GM23338 (cell line): ENCODE data around the gene TMEM204. TPM values are rescaled to one million over a fixed set of nuclear protein-coding genes. Genes with fewer than 3 reads are reported as not detected.

Experiments
- ATAC-seq: fragments of 200-7000 bp; cut with Tn5 transposase; 3 replicates; pipeline ENCODE4 v1.9.1; 2020
- DNase-seq: peaks from one replicate; pipeline ENCODE4 v3.0.0-alpha.2; 2015; ENCODE audit warnings: low spot score
- H2AFZ ChIP-seq: fragments of 200-600 bp; sonication (generic); 2 replicates; pipeline ENCODE4 v1.8.0; 2016; ENCODE audit warnings: antibody characterized with exemption, mild to moderate bottlenecking, moderate library complexity
- H3F3A ChIP-seq: fragments of 200-600 bp; sonication (generic); replicated peaks from 2 replicates; pipeline ENCODE4 v1.8.0; 2017; ENCODE audit warnings: antibody characterized with exemption, mixed run types, low read depth
- H3K27ac ChIP-seq: fragments of 200-600 bp; sonication (generic); 2 replicates; pipeline ENCODE4 v1.6.1; 2016; ENCODE audit warnings: low read depth
- H3K27me3 ChIP-seq: fragments of 200-600 bp; sonication (generic); 2 replicates; pipeline ENCODE4 v1.8.0; 2016; ENCODE audit warnings: mild to moderate bottlenecking, mixed run types, moderate library complexity; ENCODE audit not compliant: insufficient read depth
- H3K36me3 ChIP-seq: fragments of 200-600 bp; sonication (generic); 2 replicates; pipeline ENCODE4 v1.8.0; 2016; ENCODE audit warnings: mild to moderate bottlenecking; ENCODE audit not compliant: insufficient read depth
- H3K4me1 ChIP-seq: fragments of 200-600 bp; sonication (generic); 2 replicates; pipeline ENCODE4 v1.8.0; 2016; ENCODE audit warnings: mild to moderate bottlenecking, moderate library complexity; ENCODE audit not compliant: insufficient read depth
- H3K4me2 ChIP-seq: fragments of 200-600 bp; sonication (generic); 2 replicates; pipeline ENCODE4 v1.7.1; 2017; ENCODE audit warnings: mixed run types
- H3K4me3 ChIP-seq: fragments of 200-600 bp; sonication (generic); 2 replicates; pipeline ENCODE4 v1.6.1; 2016; ENCODE audit warnings: mixed run types
- H3K79me2 ChIP-seq: fragments of 200-600 bp; sonication (generic); replicated peaks from 2 replicates; pipeline ENCODE4 v1.8.0; 2017; ENCODE audit warnings: mild to moderate bottlenecking; ENCODE audit not compliant: insufficient read depth
- H3K9me2 ChIP-seq: fragments of 200-600 bp; sonication (generic); 2 replicates; pipeline ENCODE4 v1.8.0; 2017; ENCODE audit not compliant: insufficient read depth
- H4K20me1 ChIP-seq: fragments of 200-600 bp; sonication (generic); replicated peaks from 2 replicates; pipeline ENCODE4 v1.8.0; 2017; ENCODE audit warnings: mild to moderate bottlenecking; ENCODE audit not compliant: insufficient read depth
- H3K27ac Mint-ChIP-seq: 2 replicates; pipeline ENCODE4 v1.8.0; 2020; ENCODE audit warnings: inconsistent platforms, mild to moderate bottlenecking, moderate library complexity, mixed read lengths
- H3K27me3 Mint-ChIP-seq: 3 replicates; pipeline ENCODE4 v1.8.0; 2022; ENCODE audit warnings: low read depth, mild to moderate bottlenecking, moderate library complexity, mixed read lengths, inconsistent platforms; ENCODE audit not compliant: insufficient read depth, poor library complexity
- H3K36me3 Mint-ChIP-seq: 3 replicates; pipeline ENCODE4 v1.8.0; 2021; ENCODE audit warnings: low read depth, mild to moderate bottlenecking, inconsistent platforms, moderate library complexity, mixed read lengths
- H3K4me1 Mint-ChIP-seq: 3 replicates; pipeline ENCODE4 v1.8.0; 2020; ENCODE audit warnings: mild to moderate bottlenecking, inconsistent platforms, mixed read lengths
- H3K4me3 Mint-ChIP-seq: 3 replicates; pipeline ENCODE4 v1.8.0; 2021; ENCODE audit warnings: moderate library complexity, mild to moderate bottlenecking, inconsistent platforms, mixed read lengths
- H3K9me3 Mint-ChIP-seq: 3 replicates; pipeline ENCODE4 v1.8.0; 2020; ENCODE audit warnings: moderate library complexity, mild to moderate bottlenecking, inconsistent platforms, mixed read lengths
- CREB1 ChIP-seq: fragments of 250-450 bp; sonication (Bioruptor Pico); IDR thresholded peaks from 2 replicates; pipeline ENCODE4 v1.5.0; 2020; ENCODE audit warnings: low read depth, mild to moderate bottlenecking, moderate library complexity
- CTCF ChIP-seq, 2 experiments: fragments of 200-600 bp in 1 of 2; sonication (generic) in 1 of 2; conservative IDR thresholded peaks; 2 replicates each; pipeline versions ENCODE4 v1.5.1 to v1.6.1; 2016 to 2017; ENCODE audit warnings: antibody characterized with exemption in 2 of 2, low read depth in 2 of 2, mild to moderate bottlenecking in 2 of 2, moderate library complexity in 1 of 2
- EZH2 ChIP-seq: fragments of 200-600 bp; sonication (generic); IDR thresholded peaks from one replicate; pipeline ENCODE4 v1.8.0; 2017; ENCODE audit warnings: antibody characterized with exemption, mild to moderate bottlenecking, low read depth; ENCODE audit not compliant: unreplicated experiment
- ZNF462 ChIP-seq: fragments of 250-450 bp; sonication (Bioruptor Pico); IDR thresholded peaks from 2 replicates; pipeline ENCODE4 v1.5.0; 2020; ENCODE audit warnings: mild to moderate bottlenecking, moderate library complexity
- polyA plus RNA-seq: library from polyadenylated mRNA; unstranded; fragments of >200 nt; fragmentation: Nextera tagmentation; extraction: Ambion mirVana; gene quantifications from 2 replicates; pipeline ENCODE4 v1.2.1, GENCODE V29; 2016
- total RNA-seq: library from RNA; depleted of rRNA; stranded (reverse); fragments of >200 nt; shearing (Covaris generic); gene quantifications from 2 replicates; pipeline ENCODE4 v1.2.3, GENCODE V29; 2014

The TMEM204 gene
- total and polyA plus RNA-seq, 2 experiments from 2014 or later: 0.14 to 0.21 TPM

DNA sequence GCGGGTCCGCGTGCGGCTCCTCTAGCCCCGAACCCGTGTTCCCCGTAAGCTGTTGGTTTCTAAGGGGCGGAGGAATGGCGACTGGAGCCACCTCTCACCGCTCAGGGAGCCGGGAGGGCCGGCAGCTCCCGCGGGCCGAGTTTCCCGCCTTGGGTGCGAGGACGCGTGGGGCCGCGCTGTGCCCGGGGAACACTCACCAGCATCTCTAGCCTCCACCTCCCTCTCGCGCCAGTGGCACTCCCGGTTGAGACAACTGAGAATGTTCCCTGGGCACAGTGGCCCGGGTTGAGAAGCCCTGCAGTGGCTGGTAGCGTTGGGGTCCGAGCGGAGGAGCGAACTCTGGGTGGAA is 39.7 kb upstream of the TMEM204 start:
- Histone ChIP-seq H3K27me3 (no peaks in the 10 kb centered on the region), H3K27ac (no peak overlapping the region), H3K36me3 (peaks cover 5% of the 10 kb centered on the region), H4K20me1 (no peaks in the 10 kb centered on the region), H3K79me2 (peaks cover 3% of the 10 kb centered on the region; the same call in 1 of the 2 replicates), H2AFZ (peak overlapping the region; percentile 87; the same call in 1 of the 2 replicates), H3K4me1 (0 out of 2 replicates have a peak, but pooled peaks cover 4% of the 10 kb centered on the region), H3K4me2 (peak overlapping the region; percentile 88), H3F3A (0 out of 2 replicates have a peak, but pooled peaks cover 6% of the 10 kb centered on the region), H3K4me3 (peak overlapping the region; percentile 85), H3K9me2 (no peaks in the 10 kb centered on the region)
- H3K9me3 Mint-ChIP-seq: no peaks in the 10 kb centered on the region
- H3K27me3 Mint-ChIP-seq: peaks cover 10% of the 10 kb centered on the region
- DNase-seq (peak; percentile 43), ATAC-seq (peak; percentile 37)
- peak overlapping the region; percentile 90 for H3K4me3 Mint-ChIP-seq
- H3K4me1 Mint-ChIP-seq: peaks cover 6% of the 10 kb centered on the region; the same call in 2 of the 3 replicates
- TF ChIP-seq EZH2: no peak
- no peak for TF ChIP-seq ZNF462 (CRISPR knock-in tag)
- no peak for TF ChIP-seq CREB1 (CRISPR knock-in tag)
- H3K36me3 Mint-ChIP-seq: peaks cover 29% of the 10 kb centered on the region
- H3K27ac Mint-ChIP-seq: no peak overlapping the region; the same call in 1 of the 2 replicates

- H3K79me2 ChIP-seq: peaks cover 3% of the 10 kb centered on the region; the same call in 1 of the 2 replicates
- Mint-ChIP-seq H3K4me3 (peak overlapping the region; percentile 90), H3K36me3 (peaks cover 30% of the 10 kb centered on the region), H3K27ac (0 out of 2 replicates have a peak overlapping the region, but pooled peaks have one; percentile 59), H3K27me3 (peaks cover 9% of the 10 kb centered on the region), H3K9me3 (no peaks in the 10 kb centered on the region), H3K4me1 (peaks cover 6% of the 10 kb centered on the region; the same call in 2 of the 3 replicates)
- peak; percentile 25 to 44; a peak in 2 of 4 replicates for TF ChIP-seq CTCF (conservative IDR thresholded peaks at IDR 0.05; ENCODE audit: low read depth in 2 of 2)
- TF ChIP-seq CREB1 (CRISPR knock-in tag): no peak
- H3K27ac ChIP-seq: no peak overlapping the region
- no peaks in the 10 kb centered on the region for H4K20me1 ChIP-seq
- DNase-seq: peak; percentile 56
- peak; percentile 40 for ATAC-seq
- peak overlapping the region; percentile 85 for H3K4me3 ChIP-seq
- no peaks in the 10 kb centered on the region for H3K27me3 ChIP-seq
- H3K36me3 ChIP-seq: peaks cover 6% of the 10 kb centered on the region
- peak overlapping the region; percentile 88 for H3K4me2 ChIP-seq
- H3K4me1 ChIP-seq: 0 out of 2 replicates have a peak, but pooled peaks cover 4% of the 10 kb centered on the region
- no peak overlapping the region; the same call in 1 of the 2 replicates for H2AFZ ChIP-seq
- 0 out of 2 replicates have a peak, but pooled peaks cover 6% of the 10 kb centered on the region for H3F3A ChIP-seq
- no peaks in the 10 kb centered on the region for H3K9me2 ChIP-seq
Observed at GRCh38 chr16:1494129-1494640, 39.3 kb upstream of the TMEM204 start.
